GM13976 (cell line): Measurements from ENCODE around the gene PDE4D.
"Not testable (repeated sequence)": the region's sequence is repeated elsewhere in the genome, so short reads cannot be mapped to it uniquely, and the experiment has no call there.

Experiments used
- DNase-seq: peaks from one replicate; pipeline ENCODE4 v3.0.0; 2012; ENCODE audit warnings: low spot score
- CTCF ChIP-seq: IDR thresholded peaks from 2 replicates; pipeline ENCODE4 v1.5.1; 2012; ENCODE audit warnings: borderline replicate concordance, mild to moderate bottlenecking; ENCODE audit not compliant: insufficient read depth; ENCODE audit errors: extremely low read depth, missing control alignments, control extremely low read depth
- in situ Hi-C: fragments of 300-500 bp; cut with MboI; formaldehyde crosslinking; loops from one replicate; pipeline ENCODE4 v1.12.0; 2022; ENCODE audit warnings: low sequenced_read_pairs, mixed read lengths, inconsistent platforms; ENCODE audit not compliant: unreplicated experiment

The PDE4D gene

GRCh38 chr5:59575648-59576445 lies 317.7 kb downstream of the PDE4D start:
- no peak for DNase-seq
- TF ChIP-seq CTCF = no peak

GRCh38 chr5:59573509-59573908 lies 320.0 kb downstream of the PDE4D start:
- DNase-seq, in situ Hi-C loops: not testable (repeated sequence)

More at GRCh38 chr5:59575648-59576445, 317.7 kb downstream of the PDE4D start:
- in situ Hi-C loops = no loop called here

- no peak for TF ChIP-seq CTCF
- no peak for DNase-seq
- in situ Hi-C loops = no loop called here
These were observed 322.5 kb downstream of the PDE4D start for GRCh38 chr5:59571067-59571466.

GRCh38 chr5:59569608-59570334 lies 323.8 kb downstream of the PDE4D start:
- no peak for TF ChIP-seq CTCF
- DNase-seq = no peak
- in situ Hi-C loops = no loop called here

GRCh38 chr5:59569158-59569557 lies 324.4 kb downstream of the PDE4D start:
- DNase-seq = no peak
- in situ Hi-C loops = no loop called here
- no peak for TF ChIP-seq CTCF

GRCh38 chr5:59568161-59568560 lies 325.4 kb downstream of the PDE4D start:
- in situ Hi-C loops = no loop called here
- DNase-seq = no peak
- TF ChIP-seq CTCF = no peak

DNA sequence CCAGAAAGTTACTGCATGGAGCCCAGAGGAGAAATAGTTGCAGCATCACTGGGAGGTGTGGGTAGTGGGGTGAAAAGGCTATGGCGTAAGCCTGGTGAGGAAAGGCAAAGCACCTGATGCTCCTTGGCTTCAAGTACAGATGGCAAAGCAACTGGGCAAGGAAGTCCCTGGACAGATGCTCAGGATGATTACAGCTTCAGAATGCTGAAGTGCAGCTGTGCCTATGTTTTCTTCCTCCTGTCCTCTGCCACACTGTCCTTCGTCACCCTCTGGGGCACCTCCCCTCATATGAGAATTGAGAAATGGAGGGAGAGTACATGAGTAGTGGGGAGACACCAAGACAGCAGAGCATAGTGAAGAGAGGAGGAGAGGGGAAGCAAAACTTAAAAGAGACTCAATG lies 328.0 kb downstream of the PDE4D start:
- DNase-seq = no peak
- no peak for TF ChIP-seq CTCF
- in situ Hi-C loops = no loop called here
